SK-N-SH treated with all-trans-retinoic acid at 6 μM for 48 hours (cell line): ENCODE results near the gene MMEL1.
"Not testable (repeated sequence)": the region's sequence is repeated elsewhere in the genome, so short reads cannot be mapped to it uniquely, and the experiment has no call there.

Experiments used
- ATAC-seq: fragments of 200-7000 bp; cut with Tn5 transposase; 3 replicates; pipeline ENCODE4 v1.9.1; 2020; ENCODE audit warnings: mild to moderate bottlenecking, moderate library complexity
- ARNTL ChIP-seq: fragments of 450-650 bp; formaldehyde crosslinking; IDR thresholded peaks from 2 replicates; pipeline ENCODE4 v1.5.0; 2020; ENCODE audit warnings: low read depth, mild to moderate bottlenecking, moderate library complexity, borderline replicate concordance
- BACH2 ChIP-seq: fragments of 250-450 bp; sonication (Bioruptor Pico); IDR thresholded peaks from 2 replicates; pipeline ENCODE4 v1.9.0; 2021; ENCODE audit warnings: mild to moderate bottlenecking, borderline replicate concordance
- CSDC2 ChIP-seq: fragments of 250-450 bp; sonication (Bioruptor Pico); IDR thresholded peaks from 2 replicates; pipeline ENCODE4 v1.5.0; 2020; ENCODE audit warnings: mild to moderate bottlenecking, moderate library complexity
- GLIS3 ChIP-seq: fragments of 250-450 bp; sonication (Bioruptor Pico); IDR thresholded peaks from 2 replicates; pipeline ENCODE4 v1.5.0; 2020; ENCODE audit warnings: mild to moderate bottlenecking, moderate library complexity
- ISL1 ChIP-seq: fragments of 250-450 bp; sonication (Bioruptor Pico); IDR thresholded peaks from 2 replicates; pipeline ENCODE4 v2.1.2; 2022; ENCODE audit warnings: mild to moderate bottlenecking, moderate library complexity
- OSR1 ChIP-seq: fragments of 250-450 bp; sonication (Bioruptor Pico); IDR thresholded peaks from 2 replicates; pipeline ENCODE4 v1.8.0; 2022; ENCODE audit warnings: moderate library complexity, mild to moderate bottlenecking, inconsistent platforms
- PPARA ChIP-seq: fragments of 250-450 bp; sonication (Bioruptor Pico); IDR thresholded peaks from 2 replicates; pipeline ENCODE4 v1.5.0; 2020; ENCODE audit warnings: mild to moderate bottlenecking, borderline replicate concordance
- RARB ChIP-seq: fragments of 250-450 bp; sonication (Bioruptor Pico); IDR thresholded peaks from 2 replicates; pipeline ENCODE4 v1.8.0; 2021; ENCODE audit warnings: mild to moderate bottlenecking, moderate library complexity
- SNAI2 ChIP-seq: fragments of 250-450 bp; sonication (Bioruptor Pico); IDR thresholded peaks from 2 replicates; pipeline ENCODE4 v1.5.0; 2020; ENCODE audit warnings: mild to moderate bottlenecking, moderate library complexity
- TOX ChIP-seq: fragments of 250-450 bp; sonication (Bioruptor Pico); IDR thresholded peaks from 2 replicates; pipeline ENCODE4 v1.8.0; 2021; ENCODE audit warnings: mild to moderate bottlenecking, moderate library complexity, borderline replicate concordance
- ZC3H10 ChIP-seq: fragments of 250-450 bp; sonication (Bioruptor Pico); IDR thresholded peaks from 2 replicates; pipeline ENCODE4 v1.5.1; 2021; ENCODE audit warnings: mild to moderate bottlenecking, moderate library complexity
- ZFP3 ChIP-seq: fragments of 250-450 bp; sonication (Bioruptor Pico); IDR thresholded peaks from 2 replicates; pipeline ENCODE4 v1.5.0; 2020; ENCODE audit warnings: mild to moderate bottlenecking, moderate library complexity
- ZFP30 ChIP-seq: fragments of 450-650 bp; formaldehyde crosslinking; IDR thresholded peaks from 2 replicates; pipeline ENCODE4 v1.5.0; 2022; ENCODE audit warnings: mild to moderate bottlenecking, moderate library complexity
- ZNF70 ChIP-seq: fragments of 450-650 bp; formaldehyde crosslinking; IDR thresholded peaks from 2 replicates; pipeline ENCODE4 v1.5.0; 2020; ENCODE audit warnings: mild to moderate bottlenecking, moderate library complexity
- TF ChIP-seq, protein P1 (sequence below): fragments of 250-450 bp; sonication (Bioruptor Pico); IDR thresholded peaks from 2 replicates; pipeline ENCODE4 v1.8.0; 2021; ENCODE audit warnings: low read depth, mild to moderate bottlenecking, moderate library complexity, borderline replicate concordance
- TF ChIP-seq, protein P2 (sequence below): fragments of 250-450 bp; sonication (Bioruptor Pico); IDR thresholded peaks from 2 replicates; pipeline ENCODE4 v1.8.0; 2020; ENCODE audit warnings: mild to moderate bottlenecking, moderate library complexity, borderline replicate concordance
- TF ChIP-seq, protein P3 (sequence below): fragments of 250-450 bp; sonication (Bioruptor Pico); IDR thresholded peaks from 2 replicates; pipeline ENCODE4 v1.5.0; 2020; ENCODE audit warnings: mild to moderate bottlenecking, moderate library complexity
- TF ChIP-seq, protein P4 (sequence below): fragments of 250-450 bp; sonication (Bioruptor Pico); IDR thresholded peaks from 2 replicates; pipeline ENCODE4 v1.5.1; 2020; ENCODE audit warnings: low read depth, mild to moderate bottlenecking, moderate library complexity

MMEL1 gene

DNA sequence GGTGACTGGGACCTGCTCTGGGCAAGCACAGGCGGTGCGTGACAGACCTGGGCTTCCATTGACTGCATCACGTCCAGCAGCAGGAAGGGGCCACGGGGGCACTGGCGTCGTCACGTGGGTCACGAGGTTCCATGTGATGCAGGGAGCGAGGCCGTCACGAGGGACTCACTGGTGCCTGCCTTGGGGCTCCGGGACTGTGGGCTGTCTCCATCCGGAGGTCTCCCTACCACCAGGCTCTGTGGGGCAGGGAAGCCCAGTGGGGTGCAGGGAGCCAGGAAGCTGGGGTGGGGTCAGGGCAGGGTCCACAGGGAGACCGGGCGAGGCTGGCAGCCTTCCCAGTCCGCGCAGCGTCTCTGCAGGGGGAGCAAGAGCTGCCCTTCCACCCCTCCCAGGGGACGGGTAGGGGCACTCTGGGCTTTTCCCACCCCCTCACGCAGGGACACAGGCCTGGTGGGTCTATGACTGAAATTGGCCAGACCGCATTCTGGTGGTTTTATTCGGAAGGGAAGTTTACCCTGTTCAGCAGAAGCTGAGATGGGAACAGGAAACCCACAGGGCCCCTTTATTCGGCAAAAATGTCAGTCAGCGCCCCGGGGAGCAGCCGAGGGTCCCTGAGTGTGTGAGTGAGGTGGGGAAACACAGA, 77.1 kb downstream of the MMEL1 start:
- no peak for ATAC-seq
- no peak for TF ChIP-seq SNAI2 (CRISPR knock-in tag)
- no peak for TF ChIP-seq BACH2 (CRISPR knock-in tag)
- no peak for TF ChIP-seq CSDC2 (CRISPR knock-in tag)
- TF ChIP-seq PPARA (CRISPR knock-in tag) = no peak
- TF ChIP-seq, protein P1, sequence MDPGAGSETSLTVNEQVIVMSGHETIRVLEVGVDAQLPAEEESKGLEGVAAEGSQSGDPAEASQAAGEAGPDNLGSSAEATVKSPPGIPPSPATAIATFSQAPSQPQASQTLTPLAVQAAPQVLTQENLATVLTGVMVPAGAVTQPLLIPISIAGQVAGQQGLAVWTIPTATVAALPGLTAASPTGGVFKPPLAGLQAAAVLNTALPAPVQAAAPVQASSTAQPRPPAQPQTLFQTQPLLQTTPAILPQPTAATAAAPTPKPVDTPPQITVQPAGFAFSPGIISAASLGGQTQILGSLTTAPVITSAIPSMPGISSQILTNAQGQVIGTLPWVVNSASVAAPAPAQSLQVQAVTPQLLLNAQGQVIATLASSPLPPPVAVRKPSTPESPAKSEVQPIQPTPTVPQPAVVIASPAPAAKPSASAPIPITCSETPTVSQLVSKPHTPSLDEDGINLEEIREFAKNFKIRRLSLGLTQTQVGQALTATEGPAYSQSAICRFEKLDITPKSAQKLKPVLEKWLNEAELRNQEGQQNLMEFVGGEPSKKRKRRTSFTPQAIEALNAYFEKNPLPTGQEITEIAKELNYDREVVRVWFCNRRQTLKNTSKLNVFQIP (CRISPR knock-in tag) = no peak
- TF ChIP-seq OSR1 (CRISPR knock-in tag) = no peak
- no peak for TF ChIP-seq ARNTL (CRISPR knock-in tag)
- TF ChIP-seq ZFP3 (CRISPR knock-in tag) = no peak
- no peak for TF ChIP-seq TOX (CRISPR knock-in tag)
- TF ChIP-seq GLIS3 = no peak
- TF ChIP-seq, protein P2, sequence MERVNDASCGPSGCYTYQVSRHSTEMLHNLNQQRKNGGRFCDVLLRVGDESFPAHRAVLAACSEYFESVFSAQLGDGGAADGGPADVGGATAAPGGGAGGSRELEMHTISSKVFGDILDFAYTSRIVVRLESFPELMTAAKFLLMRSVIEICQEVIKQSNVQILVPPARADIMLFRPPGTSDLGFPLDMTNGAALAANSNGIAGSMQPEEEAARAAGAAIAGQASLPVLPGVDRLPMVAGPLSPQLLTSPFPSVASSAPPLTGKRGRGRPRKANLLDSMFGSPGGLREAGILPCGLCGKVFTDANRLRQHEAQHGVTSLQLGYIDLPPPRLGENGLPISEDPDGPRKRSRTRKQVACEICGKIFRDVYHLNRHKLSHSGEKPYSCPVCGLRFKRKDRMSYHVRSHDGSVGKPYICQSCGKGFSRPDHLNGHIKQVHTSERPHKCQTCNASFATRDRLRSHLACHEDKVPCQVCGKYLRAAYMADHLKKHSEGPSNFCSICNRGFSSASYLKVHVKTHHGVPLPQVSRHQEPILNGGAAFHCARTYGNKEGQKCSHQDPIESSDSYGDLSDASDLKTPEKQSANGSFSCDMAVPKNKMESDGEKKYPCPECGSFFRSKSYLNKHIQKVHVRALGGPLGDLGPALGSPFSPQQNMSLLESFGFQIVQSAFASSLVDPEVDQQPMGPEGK (CRISPR knock-in tag) = no peak
- TF ChIP-seq ZNF70 (CRISPR knock-in tag) = no peak
- TF ChIP-seq RARB (CRISPR knock-in tag) = no peak
- TF ChIP-seq, protein P3, sequence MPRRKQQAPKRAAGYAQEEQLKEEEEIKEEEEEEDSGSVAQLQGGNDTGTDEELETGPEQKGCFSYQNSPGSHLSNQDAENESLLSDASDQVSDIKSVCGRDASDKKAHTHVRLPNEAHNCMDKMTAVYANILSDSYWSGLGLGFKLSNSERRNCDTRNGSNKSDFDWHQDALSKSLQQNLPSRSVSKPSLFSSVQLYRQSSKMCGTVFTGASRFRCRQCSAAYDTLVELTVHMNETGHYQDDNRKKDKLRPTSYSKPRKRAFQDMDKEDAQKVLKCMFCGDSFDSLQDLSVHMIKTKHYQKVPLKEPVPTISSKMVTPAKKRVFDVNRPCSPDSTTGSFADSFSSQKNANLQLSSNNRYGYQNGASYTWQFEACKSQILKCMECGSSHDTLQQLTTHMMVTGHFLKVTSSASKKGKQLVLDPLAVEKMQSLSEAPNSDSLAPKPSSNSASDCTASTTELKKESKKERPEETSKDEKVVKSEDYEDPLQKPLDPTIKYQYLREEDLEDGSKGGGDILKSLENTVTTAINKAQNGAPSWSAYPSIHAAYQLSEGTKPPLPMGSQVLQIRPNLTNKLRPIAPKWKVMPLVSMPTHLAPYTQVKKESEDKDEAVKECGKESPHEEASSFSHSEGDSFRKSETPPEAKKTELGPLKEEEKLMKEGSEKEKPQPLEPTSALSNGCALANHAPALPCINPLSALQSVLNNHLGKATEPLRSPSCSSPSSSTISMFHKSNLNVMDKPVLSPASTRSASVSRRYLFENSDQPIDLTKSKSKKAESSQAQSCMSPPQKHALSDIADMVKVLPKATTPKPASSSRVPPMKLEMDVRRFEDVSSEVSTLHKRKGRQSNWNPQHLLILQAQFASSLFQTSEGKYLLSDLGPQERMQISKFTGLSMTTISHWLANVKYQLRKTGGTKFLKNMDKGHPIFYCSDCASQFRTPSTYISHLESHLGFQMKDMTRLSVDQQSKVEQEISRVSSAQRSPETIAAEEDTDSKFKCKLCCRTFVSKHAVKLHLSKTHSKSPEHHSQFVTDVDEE (CRISPR knock-in tag) = no peak
- TF ChIP-seq ISL1 (CRISPR knock-in tag) = no peak
- no peak for TF ChIP-seq ZC3H10 (CRISPR knock-in tag)
- TF ChIP-seq, protein P4, sequence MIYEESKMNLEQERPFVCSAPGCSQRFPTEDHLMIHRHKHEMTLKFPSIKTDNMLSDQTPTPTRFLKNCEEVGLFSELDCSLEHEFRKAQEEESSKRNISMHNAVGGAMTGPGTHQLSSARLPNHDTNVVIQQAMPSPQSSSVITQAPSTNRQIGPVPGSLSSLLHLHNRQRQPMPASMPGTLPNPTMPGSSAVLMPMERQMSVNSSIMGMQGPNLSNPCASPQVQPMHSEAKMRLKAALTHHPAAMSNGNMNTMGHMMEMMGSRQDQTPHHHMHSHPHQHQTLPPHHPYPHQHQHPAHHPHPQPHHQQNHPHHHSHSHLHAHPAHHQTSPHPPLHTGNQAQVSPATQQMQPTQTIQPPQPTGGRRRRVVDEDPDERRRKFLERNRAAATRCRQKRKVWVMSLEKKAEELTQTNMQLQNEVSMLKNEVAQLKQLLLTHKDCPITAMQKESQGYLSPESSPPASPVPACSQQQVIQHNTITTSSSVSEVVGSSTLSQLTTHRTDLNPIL = no peak
- no peak for TF ChIP-seq ZFP30 (CRISPR knock-in tag)

DNA sequence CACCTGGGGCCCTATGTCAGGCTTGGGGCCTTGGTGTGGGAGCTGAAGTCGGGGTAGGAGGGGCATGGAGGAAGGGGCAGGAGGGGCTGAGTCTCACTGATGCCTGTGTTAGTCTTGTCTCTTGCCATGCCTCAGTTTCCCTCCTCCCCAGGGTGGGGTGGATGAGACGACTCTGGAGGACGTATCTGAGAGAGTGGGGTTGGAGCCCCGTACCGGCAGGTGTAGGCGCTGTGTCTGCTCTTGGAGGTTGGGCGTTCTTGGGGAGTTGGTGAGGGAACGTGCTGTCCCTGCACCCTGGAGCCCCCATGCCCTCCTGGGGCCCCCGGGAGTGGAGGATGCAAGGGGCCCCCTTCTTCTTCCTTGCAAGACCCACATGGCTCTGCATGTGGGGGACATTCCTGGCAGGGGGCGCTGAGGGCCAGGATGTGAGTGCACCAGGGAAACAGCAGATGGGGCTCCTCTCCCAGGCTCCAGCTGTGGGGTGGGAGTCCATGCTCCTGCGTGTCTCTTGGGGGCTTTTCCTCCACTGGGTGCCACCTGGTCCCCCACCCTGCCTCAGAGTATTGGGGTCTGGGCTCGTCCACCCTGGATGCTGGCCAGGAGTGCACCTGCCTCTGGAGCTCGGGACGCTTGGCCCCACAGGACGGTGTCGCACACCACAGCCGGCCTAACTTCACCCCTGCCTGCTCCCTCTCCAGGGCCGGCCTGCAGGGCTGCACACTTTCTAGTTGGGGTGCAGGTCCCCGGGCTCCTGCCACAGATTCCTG, 78.0 kb downstream of the MMEL1 start:
- TF ChIP-seq ZNF70 (CRISPR knock-in tag) = no peak
- no peak for ATAC-seq

DNA sequence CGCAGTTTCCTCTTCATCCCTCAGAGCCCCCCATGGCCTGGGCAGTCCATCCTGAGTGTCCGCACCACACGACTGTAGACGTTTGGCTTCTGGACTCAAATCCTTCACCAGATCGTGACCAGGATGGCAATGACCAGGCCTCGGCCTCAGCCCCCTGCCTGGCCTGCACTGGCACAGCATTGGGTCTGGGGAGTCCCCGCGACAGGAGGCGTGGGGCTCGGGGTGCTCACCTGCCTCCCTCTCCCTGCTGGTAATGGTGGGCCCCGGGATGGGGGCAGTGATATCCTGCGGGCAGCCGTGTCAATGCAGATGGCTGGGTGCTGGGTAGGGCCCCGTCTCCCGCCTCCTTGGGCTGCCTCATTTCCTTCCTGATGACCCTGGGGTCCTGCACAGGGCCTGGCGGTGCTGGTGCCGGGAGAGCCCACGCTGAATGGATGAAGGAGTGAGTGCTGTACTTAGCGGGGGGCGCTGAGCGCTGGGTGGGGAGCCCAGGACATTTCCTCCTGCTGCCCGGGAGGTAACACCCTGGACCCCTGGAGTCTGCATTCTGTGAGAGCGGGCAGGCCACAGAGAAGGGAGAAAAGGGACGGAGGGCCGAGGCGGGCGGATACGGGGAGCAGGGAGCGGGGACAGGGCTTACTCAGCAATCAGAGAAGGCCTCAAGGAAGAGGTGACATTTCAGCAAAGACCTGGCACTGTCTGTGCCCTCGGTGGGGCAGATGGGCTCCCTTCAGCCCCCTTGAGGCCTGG, 78.8 kb downstream of the MMEL1 start:
- TF ChIP-seq RARB (CRISPR knock-in tag) = no peak
- TF ChIP-seq, protein P4 = no peak
- TF ChIP-seq, protein P3 (CRISPR knock-in tag) = no peak
- no peak for ATAC-seq

DNA sequence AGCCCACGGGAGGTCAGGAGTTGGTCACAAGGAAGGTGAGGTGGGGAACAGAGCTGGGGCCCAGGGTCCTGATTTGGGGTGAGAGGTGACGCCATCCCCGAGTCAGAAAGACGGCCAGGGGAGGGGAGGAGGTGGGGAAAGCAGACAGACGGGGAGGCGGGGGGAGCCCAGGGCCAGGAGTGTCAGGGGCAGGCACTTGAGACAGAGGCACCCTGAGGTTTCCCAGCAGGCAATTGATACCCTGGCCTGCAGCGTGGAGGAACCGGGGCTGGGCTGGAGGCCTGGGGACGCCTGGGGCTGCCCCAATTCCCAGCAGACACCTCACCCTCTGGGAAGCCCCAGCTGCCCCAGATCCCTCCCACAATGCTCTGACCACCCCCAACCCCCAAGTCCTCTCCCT, 79.7 kb downstream of the MMEL1 start:
- ATAC-seq = not testable (repeated sequence)
